ENCODE results near the gene COL8A1.

DNA sequence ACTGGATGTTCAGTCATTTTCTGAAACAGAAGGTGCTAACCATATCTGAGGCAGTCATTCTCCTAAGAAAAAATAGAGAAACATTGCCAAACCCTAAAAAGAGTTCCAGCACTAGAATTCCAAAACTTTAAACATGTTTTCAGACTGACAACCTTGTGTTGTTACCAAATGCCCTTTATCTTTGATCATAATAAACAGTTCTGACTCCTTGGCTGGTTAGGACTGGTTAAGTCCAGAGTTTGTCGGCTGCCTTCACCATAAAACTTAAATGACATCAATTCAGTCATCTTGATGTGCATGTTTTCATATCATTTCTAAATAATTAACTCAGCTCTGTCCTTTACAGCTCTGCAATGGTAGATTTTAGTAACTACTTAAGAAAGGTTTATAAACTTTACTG, 68.0 kb downstream of the COL8A1 start:
- TF ChIP-seq CTCF (IDR thresholded peaks at IDR 0.05) (no peak), REST (IDR thresholded peaks at IDR 0.05; ENCODE audit: insufficient read depth in 1 of 2, low read depth in 2 of 2, low read length in 1 of 2) (no peak)

All from Panc1 (cell line).